DND-41 (cell line): ENCODE results near the gene FRY.

Source experiments
- ATAC-seq: fragments of 200-7000 bp; cut with Tn5 transposase; 3 replicates; pipeline ENCODE4 v1.9.1; 2021; ENCODE audit warnings: low read depth; ENCODE audit not compliant: insufficient read depth
- DNase-seq: peaks from one replicate; pipeline ENCODE4 v3.0.0-alpha.2; 2020
- H2AFZ ChIP-seq: 2 replicates; pipeline ENCODE4 v1.6.0; 2012; ENCODE audit warnings: low read depth, low read length
- H3K27ac ChIP-seq: 2 replicates; pipeline ENCODE4 v1.5.1; 2012; ENCODE audit warnings: low read length, inconsistent platforms
- H3K27me3 ChIP-seq: fragments of 200-600 bp; sonication (generic); 2 replicates; pipeline ENCODE4 v1.6.0; 2012; ENCODE audit warnings: low read length, mild to moderate bottlenecking, inconsistent platforms; ENCODE audit not compliant: insufficient read depth, poor library complexity
- H3K36me3 ChIP-seq: 2 replicates; pipeline ENCODE4 v1.5.1; 2012; ENCODE audit warnings: low read length, inconsistent platforms; ENCODE audit not compliant: insufficient read depth
- H3K4me1 ChIP-seq: 2 replicates; pipeline ENCODE4 v1.5.1; 2012; ENCODE audit warnings: mild to moderate bottlenecking, low read length; ENCODE audit not compliant: insufficient read depth
- H3K4me2 ChIP-seq: 2 replicates; pipeline ENCODE4 v1.6.0; 2012; ENCODE audit warnings: mild to moderate bottlenecking, moderate library complexity, low read length, inconsistent platforms; ENCODE audit not compliant: insufficient read depth
- H3K4me3 ChIP-seq, 2 experiments: fragments of 200-600 bp in 1 of 2; shearing (Covaris generic) in 1 of 2; 2 replicates each; pipeline ENCODE4 v1.5.1; 2012 to 2016; ENCODE audit warnings: inconsistent platforms in 2 of 2, low read length in 2 of 2, mild to moderate bottlenecking in 2 of 2, low read depth in 1 of 2, moderate library complexity in 1 of 2
- H3K79me2 ChIP-seq: 2 replicates; pipeline ENCODE4 v1.6.0; 2012; ENCODE audit warnings: low read length, inconsistent platforms; ENCODE audit not compliant: insufficient read depth
- H3K9ac ChIP-seq: 2 replicates; pipeline ENCODE4 v1.6.0; 2012; ENCODE audit warnings: low read depth, mild to moderate bottlenecking, inconsistent platforms, low read length, moderate library complexity
- H3K9me3 ChIP-seq: 2 replicates; pipeline ENCODE4 v1.5.1; 2012; ENCODE audit warnings: low read length, moderate library complexity, mild to moderate bottlenecking, inconsistent platforms; ENCODE audit not compliant: insufficient read depth, severe bottlenecking
- H4K20me1 ChIP-seq: 2 replicates; pipeline ENCODE4 v1.6.0; 2012; ENCODE audit warnings: low read length; ENCODE audit not compliant: insufficient read depth
- CTCF ChIP-seq: IDR thresholded peaks from 2 replicates; pipeline ENCODE4 v1.5.1; 2012; ENCODE audit warnings: borderline replicate concordance, low read length, moderate library complexity, mild to moderate bottlenecking; ENCODE audit not compliant: poor library complexity, severe bottlenecking; ENCODE audit errors: extremely low read depth
- EZH2 ChIP-seq: IDR thresholded peaks from 3 replicates; pipeline ENCODE4 v1.6.1; 2012; ENCODE audit warnings: borderline replicate concordance, low read depth, mild to moderate bottlenecking, moderate library complexity, low read length, inconsistent platforms; ENCODE audit not compliant: severe bottlenecking

Gene FRY

GRCh38 chr13:32314271-32315237 is 283.0 kb downstream of the FRY start:
- ATAC-seq (peak; percentile 66), DNase-seq (peak; percentile 73)
- peaks cover 44% of the 10 kb centered on the region for H3K4me1 ChIP-seq
- peak overlapping the region; percentile 100 for H3K27ac ChIP-seq
- H3K36me3 ChIP-seq, result peaks cover 13% of the 10 kb centered on the region
- H4K20me1 ChIP-seq, result no peaks in the 10 kb centered on the region
- H3K4me3 ChIP-seq, result peak overlapping the region; percentile 81 to 85
- TF ChIP-seq EZH2 (no peak), CTCF (no peak)
- H3K4me2 ChIP-seq, result peak overlapping the region; percentile 91
- H2AFZ ChIP-seq, result peak overlapping the region; percentile 100
- H3K9ac ChIP-seq, result peak overlapping the region; percentile 100
- no peaks in the 10 kb centered on the region for H3K9me3 ChIP-seq
- no peaks in the 10 kb centered on the region for H3K27me3 ChIP-seq
- peaks cover 41% of the 10 kb centered on the region for H3K79me2 ChIP-seq

GRCh38 chr13:32315238-32316027 is 283.9 kb downstream of the FRY start, which contains the start of the genes BRCA2 and ZAR1L:
Gene BRCA2, plus strand, starts transcription at chr13:32315508. Its CDS starts 953 bp downstream, at chr13:32316461.
Gene ZAR1L, minus strand, starts transcription at chr13:32315363. Its CDS starts 3,438 bp downstream, at chr13:32311925.
- peak; percentile 92 for ATAC-seq
- Histone ChIP-seq H3K36me3 (peaks cover 21% of the 10 kb centered on the region), H2AFZ (peak within 1 kb of the TSS; percentile 100), H3K4me2 (peak within 1 kb of the TSS; percentile 91), H3K27me3 (no peaks in the 10 kb centered on the region), H3K27ac (peak within 1 kb of the TSS; percentile 100), H4K20me1 (no peaks in the 10 kb centered on the region), H3K9me3 (no peaks in the 10 kb centered on the region), H3K4me3 (peak within 1 kb of the TSS; percentile 81 to 85), H3K9ac (peak within 1 kb of the TSS; percentile 100), H3K4me1 (peaks cover 48% of the 10 kb centered on the region), H3K79me2 (peaks cover 49% of the 10 kb centered on the region)
- no peak for TF ChIP-seq EZH2
- TF ChIP-seq CTCF, result no peak
- peak; percentile 91 for DNase-seq

- Histone ChIP-seq H3K4me2 (peak overlapping the region; percentile 91), H3K27me3 (no peaks in the 10 kb centered on the region), H3K36me3 (peaks cover 27% of the 10 kb centered on the region), H3K4me1 (peaks cover 49% of the 10 kb centered on the region), H2AFZ (peak overlapping the region; percentile 100), H4K20me1 (no peaks in the 10 kb centered on the region), H3K27ac (peak overlapping the region; percentile 100), H3K4me3 (peak overlapping the region; percentile 81 to 85), H3K9me3 (no peaks in the 10 kb centered on the region), H3K9ac (peak overlapping the region; percentile 100), H3K79me2 (peaks cover 55% of the 10 kb centered on the region)
- no peak for TF ChIP-seq EZH2
- TF ChIP-seq CTCF, result no peak
- ATAC-seq (no peak), DNase-seq (no peak)
These were observed 284.4 kb downstream of the FRY start for GRCh38 chr13:32316028-32316339.
